H1 (cell line): Measurements from ENCODE around the gene ZNF282. TPM values are rescaled to one million over a fixed set of nuclear protein-coding genes. Genes with fewer than 3 reads are reported as not detected.

Experiments used
- CTCF ChIA-PET: fragments of 300-600 bp; sonication (Branson Sonifier 250); formaldehyde crosslinking; loops from one replicate; lab custom pipeline; 2021; ENCODE audit not compliant: partially characterized antibody; lab: Charles Lee
- POLR2A ChIA-PET: fragments of 300-600 bp; sonication (Branson Sonifier 250); formaldehyde crosslinking; loops from one replicate; lab custom pipeline; 2021; ENCODE audit warnings: inconsistent platforms; ENCODE audit not compliant: partially characterized antibody; lab: Charles Lee
- DNase-seq, 2 experiments: peaks; one replicate each; pipeline versions ENCODE4 v3.0.0 to v3.0.0-alpha.2; 2010 to 2022; ENCODE audit warnings: low spot score in 2 of 2, low read depth in 1 of 2, mixed read lengths in 1 of 2
- FAIRE-seq: peaks from 2 replicates; lab custom pipeline; 2011; peaks lifted over from hg19 to GRCh38; lab: Jason Lieb, UNC
- H2AFZ ChIP-seq: 2 replicates; pipeline ENCODE4 v1.8.1; 2012; ENCODE audit warnings: low read length, inconsistent platforms
- H2AK5ac ChIP-seq: 2 replicates; pipeline ENCODE4 v1.6.1; 2013; ENCODE audit warnings: low read depth, low read length
- H2BK120ac ChIP-seq: replicated peaks from 2 replicates; pipeline ENCODE3; 2013; ENCODE audit warnings: low read depth, low read length, inconsistent platforms
- H2BK12ac ChIP-seq: 2 replicates; pipeline ENCODE4 v1.6.1; 2013; ENCODE audit warnings: low read depth, low read length
- H2BK15ac ChIP-seq: 2 replicates; pipeline ENCODE4 v1.6.1; 2013; ENCODE audit warnings: low read length
- H2BK20ac ChIP-seq: 2 replicates; pipeline ENCODE4 v1.6.1; 2013; ENCODE audit warnings: low read length
- H2BK5ac ChIP-seq: 2 replicates; pipeline ENCODE4 v1.6.1; 2013; ENCODE audit warnings: low read depth, low read length
- H3K14ac ChIP-seq: 2 replicates; pipeline ENCODE4 v1.6.1; 2013; ENCODE audit warnings: inconsistent platforms; ENCODE audit not compliant: insufficient read length
- H3K18ac ChIP-seq: 2 replicates; pipeline ENCODE4 v1.6.1; 2013; ENCODE audit warnings: low read length; ENCODE audit errors: extremely low read depth
- H3K23ac ChIP-seq: 2 replicates; pipeline ENCODE4 v1.6.1; 2013; ENCODE audit warnings: inconsistent platforms; ENCODE audit not compliant: insufficient read length
- H3K23me2 ChIP-seq: 2 replicates; pipeline ENCODE4 v1.6.1; 2013; ENCODE audit warnings: low read depth, low read length
- H3K27ac ChIP-seq: 2 replicates; pipeline ENCODE4 v1.6.1; 2011; ENCODE audit warnings: low read depth, low read length, inconsistent platforms
- H3K27me3 ChIP-seq, 4 experiments: replicated peaks in 1 of 4; 1 replicate in 1 of 4; 2 replicates in 3 of 4; pipeline versions ENCODE4 v1.6.1 to v1.8.1; 2011 to 2013; ENCODE audit warnings: low read length in 3 of 4, mild to moderate bottlenecking in 3 of 4, inconsistent platforms in 2 of 4, mixed read lengths in 2 of 4, moderate library complexity in 1 of 4; ENCODE audit not compliant: control insufficient read depth in 3 of 4, insufficient read depth in 3 of 4; ENCODE audit errors: extremely low read depth in 1 of 4
- H3K36me3 ChIP-seq, 4 experiments: 2 replicates each; pipeline versions ENCODE4 v1.6.1 to v1.8.1; 2011 to 2013; ENCODE audit warnings: mild to moderate bottlenecking in 4 of 4, low read length in 3 of 4, moderate library complexity in 2 of 4, control low read depth in 1 of 4, inconsistent platforms in 1 of 4; ENCODE audit not compliant: insufficient read depth in 4 of 4, control insufficient read depth in 2 of 4
- H3K4ac ChIP-seq: replicated peaks from 2 replicates; pipeline ENCODE3; 2013; ENCODE audit warnings: low read length, low read depth, mixed read lengths, inconsistent platforms; ENCODE audit not compliant: insufficient read length
- H3K4me1 ChIP-seq, 4 experiments: replicated peaks in 1 of 4; 1 replicate in 1 of 4; 2 replicates in 3 of 4; pipeline versions ENCODE4 v1.6.1 to v1.8.1; 2011 to 2013; ENCODE audit warnings: low read length in 3 of 4, inconsistent platforms in 2 of 4, mixed read lengths in 1 of 4; ENCODE audit not compliant: insufficient read depth in 4 of 4, control insufficient read depth in 3 of 4
- H3K4me2 ChIP-seq, 2 experiments: 2 replicates each; pipeline versions ENCODE4 v1.6.1 to v1.8.1; 2011 to 2013; ENCODE audit warnings: low read depth in 2 of 2, low read length in 2 of 2, control low read depth in 1 of 2, inconsistent platforms in 1 of 2, mild to moderate bottlenecking in 1 of 2; ENCODE audit not compliant: insufficient read depth in 1 of 2
- H3K4me3 ChIP-seq, 4 experiments: fragments of 200-600, 300-600 bp in 1 of 4; sonication (generic), shearing (Covaris generic), sonication (Bioruptor Twin) in 1 of 4; 2 replicates each; pipeline versions ENCODE4 v1.5.1 to v1.8.1; 2011 to 2016; ENCODE audit warnings: low read length in 4 of 4, low read depth in 3 of 4, control low read depth in 2 of 4, inconsistent platforms in 2 of 4, mild to moderate bottlenecking in 2 of 4, mixed read lengths in 1 of 4, moderate library complexity in 1 of 4; ENCODE audit not compliant: insufficient read depth in 2 of 4; ENCODE audit errors: extremely low read depth in 1 of 4
- H3K56ac ChIP-seq: replicated peaks from 2 replicates; pipeline ENCODE3; 2013; ENCODE audit warnings: low read depth, mild to moderate bottlenecking, mixed read lengths, low read length, inconsistent platforms; ENCODE audit not compliant: insufficient read length
- H3K79me1 ChIP-seq: 2 replicates; pipeline ENCODE4 v1.6.1; 2013; ENCODE audit warnings: low read depth, low read length, control low read depth
- H3K79me2 ChIP-seq, 2 experiments: 2 replicates each; pipeline versions ENCODE4 v1.6.1 to v1.8.1; 2012 to 2013; ENCODE audit warnings: low read length in 2 of 2, mild to moderate bottlenecking in 2 of 2, inconsistent platforms in 1 of 2; ENCODE audit not compliant: insufficient read depth in 2 of 2, control insufficient read depth in 1 of 2
- H3K9ac ChIP-seq, 4 experiments: replicated peaks in 1 of 4; 1 replicate in 1 of 4; 2 replicates in 3 of 4; pipeline versions ENCODE4 v1.6.1 to v1.8.1; 2011 to 2013; ENCODE audit warnings: low read depth in 3 of 4, low read length in 3 of 4, control low read depth in 2 of 4, mild to moderate bottlenecking in 2 of 4, moderate library complexity in 2 of 4, inconsistent platforms in 1 of 4; ENCODE audit errors: extremely low read depth in 1 of 4
- H3K9me3 ChIP-seq, 2 experiments: 2 replicates each; pipeline versions ENCODE4 v1.6.1 to v1.8.1; 2012 to 2013; ENCODE audit warnings: mild to moderate bottlenecking in 2 of 2, moderate library complexity in 2 of 2, control low read depth in 1 of 2, inconsistent platforms in 1 of 2, low read depth in 1 of 2, low read length in 1 of 2, mixed read lengths in 1 of 2; ENCODE audit not compliant: insufficient read depth in 2 of 2
- H4K20me1 ChIP-seq, 2 experiments: replicated peaks in 1 of 2; 2 replicates each; pipeline versions ENCODE3 to v1.8.1; 2011 to 2013; ENCODE audit warnings: inconsistent platforms in 2 of 2, low read length in 2 of 2, mild to moderate bottlenecking in 1 of 2; ENCODE audit not compliant: insufficient read depth in 2 of 2, control insufficient read depth in 1 of 2
- H4K5ac ChIP-seq: 2 replicates; pipeline ENCODE4 v1.6.1; 2013; ENCODE audit warnings: low read length, low read depth, mixed read lengths, inconsistent platforms; ENCODE audit not compliant: insufficient read length
- H4K8ac ChIP-seq: 2 replicates; pipeline ENCODE4 v1.8.0; 2013; ENCODE audit warnings: mild to moderate bottlenecking, moderate library complexity, low read length, inconsistent platforms; ENCODE audit not compliant: insufficient read depth; ENCODE audit errors: extremely low read depth
- H4K91ac ChIP-seq: replicated peaks from 2 replicates; pipeline ENCODE3; 2013; ENCODE audit warnings: low read length, mixed read lengths, inconsistent platforms; ENCODE audit not compliant: insufficient read length
- CTBP2 ChIP-seq: IDR thresholded peaks from 2 replicates; pipeline ENCODE4 v1.7.0; 2011; ENCODE audit warnings: borderline replicate concordance, mild to moderate bottlenecking, moderate library complexity, mixed read lengths, low read length; ENCODE audit not compliant: insufficient read depth, insufficient read length
- CTCF ChIP-seq, 3 experiments: IDR thresholded peaks; 1 replicate in 2 of 3; 2 replicates in 1 of 3; pipeline versions ENCODE4 v1.5.1 to v1.6.1; 2011; ENCODE audit warnings: low read length in 3 of 3, mild to moderate bottlenecking in 3 of 3, inconsistent platforms in 2 of 3, low read depth in 1 of 3, moderate library complexity in 1 of 3; ENCODE audit not compliant: insufficient read depth in 1 of 3; ENCODE audit errors: control extremely low read depth in 1 of 3
- HDAC2 ChIP-seq, 2 experiments: fragments of 300-600 bp in 1 of 2; sonication (generic) in 1 of 2; IDR thresholded peaks; 2 replicates each; pipeline ENCODE4 v1.6.1; 2011 to 2012; ENCODE audit warnings: low read depth in 2 of 2, low read length in 2 of 2, mild to moderate bottlenecking in 2 of 2, moderate library complexity in 2 of 2, borderline replicate concordance in 1 of 2, inconsistent platforms in 1 of 2
- JUN ChIP-seq: IDR thresholded peaks from 2 replicates; pipeline ENCODE4 v1.6.1; 2011; ENCODE audit warnings: low read depth, mild to moderate bottlenecking, improper control_type of control experiment, low read length
- NRF1 ChIP-seq: IDR thresholded peaks from 2 replicates; pipeline ENCODE4 v1.6.1; 2011; ENCODE audit warnings: mild to moderate bottlenecking, low read depth, low read length, improper control_type of control experiment
- POLR2AphosphoS5 ChIP-seq: IDR thresholded peaks from 2 replicates; pipeline ENCODE4 v1.6.1; 2011; ENCODE audit warnings: low read depth, low read length
- SRF ChIP-seq: IDR thresholded peaks from 2 replicates; pipeline ENCODE4 v1.6.1; 2011; ENCODE audit warnings: mild to moderate bottlenecking, low read depth, low read length, moderate library complexity
- WGBS, 2 experiments: shearing (Covaris generic) in 1 of 2; methylation state at CpG; one replicate each; pipeline versions ENCODE4 v1.1.6 to v1.1.7; 2013 to 2015; ENCODE audit warnings: low lambda C conversion rate in 2 of 2, mixed read lengths in 2 of 2, inconsistent platforms in 1 of 2, low coverage in 1 of 2, missing lambda C conversion rate in 1 of 2; ENCODE audit not compliant: insufficient replicate concordance in 2 of 2, insufficient coverage in 1 of 2, insufficient read length in 1 of 2; ENCODE audit errors: extremely low coverage in 1 of 2, missing lambda C conversion rate in 1 of 2; 5-methylcytosine and 5-hydroxymethylcytosine counted together
- polyA plus RNA-seq, 7 experiments: library from polyadenylated mRNA; depleted of rRNA in 3 of 7; stranded (reverse) in 5 of 7; unstranded in 2 of 7; fragments of >200 nt in 5 of 7; fragments of 200-250 nt in 2 of 7; gene quantifications; 1 replicate in 5 of 7; 2 replicates in 1 of 7; 4 replicates in 1 of 7; pipeline versions ENCODE4 v1.2.1 to v1.2.3, GENCODE V29; 2011 to 2013; ENCODE audit warnings: missing spikeins in 2 of 7, mixed read lengths in 2 of 7
- total RNA-seq: library from RNA; stranded (reverse); fragmentation: NEBNext Ultra II Directional; extraction: Animal tissue kit (Norgen Biotek cat#: 25700); gene quantifications from 2 replicates; pipeline ENCODE4 v1.2.1, GENCODE V29; 2021

ZNF282 gene
- total and polyA plus RNA-seq, 2 of the 8 experiments (the other 6 are each of a cell fraction or from before 2014, with no cell fraction given) = 16.9 to 36.3 TPM

GRCh38 chr7:149239345-149240143, 44.2 kb downstream of the ZNF282 start, which contains the start of gene ZNF212:
Gene ZNF212, plus strand, starts transcription at chr7:149239651. Its CDS starts 128 bp downstream, at chr7:149239779.
- 0 out of 2 replicates have a peak within 1 kb of the TSS, but pooled peaks have one; percentile 35 for H2BK5ac ChIP-seq
- DNase-seq (peak; percentile 64 to 92), FAIRE-seq (no peak)
- H3K9me3 ChIP-seq = no peaks in the 10 kb centered on the region
- H3K36me3 ChIP-seq = no peaks in the 10 kb centered on the region; a peak in 1 of 8 replicates
- peak within 1 kb of the TSS; percentile 63 to 98 (median 96) for H3K4me3 ChIP-seq
- no peak within 1 kb of the TSS for H2BK120ac ChIP-seq
- peak within 1 kb of the TSS; percentile 69 for H3K4ac ChIP-seq
- peak within 1 kb of the TSS; percentile 76 to 96 for H3K4me2 ChIP-seq
- WGBS, 2 experiments = 2% methylated on average over 47 of the region's 64 CpGs; no CpG with 5 or more reads in 1 of the 2 experiments
- H2AFZ ChIP-seq = peak within 1 kb of the TSS; percentile 96
- H3K27ac ChIP-seq = peak within 1 kb of the TSS; percentile 75
- H3K56ac ChIP-seq = peak within 1 kb of the TSS; percentile 57
- POLR2A ChIA-PET = interaction anchor here (0.7 to 1.3 kb wide), 3 partner anchors 10 to 56 kb away, joined by 3 to 7 read pairs (median 7); partner anchors contain the start of gene ZNF783
- peaks cover 0 to 31% of the 10 kb centered on the region in 2 experiments; a peak in 3 of 4 replicates for H3K79me2 ChIP-seq
- peak within 1 kb of the TSS; percentile 83 for H4K5ac ChIP-seq
- H4K20me1 ChIP-seq = peaks cover 0 to under 1% of the 10 kb centered on the region in 2 experiments
- H3K23ac ChIP-seq = no peak within 1 kb of the TSS
- peaks cover 4% of the 10 kb centered on the region; the same call in 1 of the 2 replicates for H3K79me1 ChIP-seq
- CTCF ChIA-PET = interaction anchor here (0.6 to 1.0 kb wide), 5 partner anchors 9 to 80 kb away, joined by 3 to 4 read pairs (median 3); no protein-coding TSS in a partner anchor
- no peak within 1 kb of the TSS for H4K91ac ChIP-seq
- no peak within 1 kb of the TSS for H2BK12ac ChIP-seq
- no peak within 1 kb of the TSS for H2BK20ac ChIP-seq
- no peaks in the 10 kb centered on the region; the same call in 1 of the 2 replicates for H3K23me2 ChIP-seq
- peak within 1 kb of the TSS; percentile 84 to 98 (median 87) for H3K9ac ChIP-seq
- peak within 1 kb of the TSS; percentile 90 for H3K18ac ChIP-seq
- H2BK15ac ChIP-seq = peak within 1 kb of the TSS; percentile 65; the same call in 1 of the 2 replicates
- H3K14ac ChIP-seq = no peak within 1 kb of the TSS
- H3K27me3 ChIP-seq = peaks cover 0 to 1% (median 0%) of the 10 kb centered on the region in 4 experiments; a peak in 1 of 7 replicates
- no peak within 1 kb of the TSS for H2AK5ac ChIP-seq
- H4K8ac ChIP-seq = peak within 1 kb of the TSS; percentile 96; the same call in 1 of the 2 replicates
- H3K4me1 ChIP-seq = peaks cover 0 to 5% (median 2%) of the 10 kb centered on the region in 4 experiments; a peak in 2 of 7 replicates
- TF ChIP-seq SRF (no peak), JUN (0 out of 2 replicates have a peak, but pooled peaks have one; percentile 49), NRF1 (no peak), CTBP2 (no peak), HDAC2 (IDR thresholded peaks at IDR 0.05; ENCODE audit: borderline replicate concordance in 1 of 2, low read depth in 2 of 2, low read length in 2 of 2) (no peak), CTCF (IDR thresholded peaks at IDR 0.05; ENCODE audit: control extremely low read depth in 1 of 3, insufficient read depth in 1 of 3, low read depth in 1 of 3, low read length in 3 of 3) (peak; percentile 88 to 93 (median 90)), POLR2AphosphoS5 (peak; percentile 51; the same call in 1 of the 2 replicates)
